ENCODE data around the gene FAM171A1.

DNA sequence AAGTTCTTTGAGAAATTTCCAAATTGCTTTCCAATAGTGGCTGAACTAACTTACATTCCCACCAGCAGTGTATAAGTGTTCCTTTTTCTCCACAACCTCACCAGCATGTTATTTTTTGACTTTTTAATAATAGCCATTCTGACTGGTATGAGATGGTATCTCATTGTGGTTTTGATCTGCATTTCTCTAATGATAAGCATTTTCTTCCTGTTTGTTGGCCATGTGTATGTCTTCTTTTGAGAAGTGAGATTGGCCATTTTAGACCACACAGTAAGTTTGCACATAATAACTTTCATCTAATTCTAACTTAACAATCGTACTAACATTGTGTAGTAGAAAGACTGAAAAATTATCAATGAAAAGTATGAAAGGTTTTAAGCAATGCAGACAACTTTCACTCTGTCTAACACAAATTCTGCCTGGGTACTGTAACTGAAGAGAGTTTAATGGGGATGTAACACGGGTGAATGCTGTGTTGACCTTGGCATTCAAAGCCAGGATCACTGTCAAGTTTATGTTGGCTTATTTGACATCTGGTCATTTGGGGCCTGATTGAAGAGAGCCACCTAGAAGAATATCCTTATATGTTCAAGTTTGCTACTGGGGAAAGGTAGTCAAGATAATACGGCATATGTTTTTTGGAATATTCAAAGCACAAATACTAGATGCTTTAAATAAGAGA, 50.4 kb downstream of the FAM171A1 start:
- TF ChIP-seq MAFF (IDR thresholded peaks at IDR 0.05; ENCODE audit: low read depth, low read length) = no peak
- TF ChIP-seq, protein P1, sequence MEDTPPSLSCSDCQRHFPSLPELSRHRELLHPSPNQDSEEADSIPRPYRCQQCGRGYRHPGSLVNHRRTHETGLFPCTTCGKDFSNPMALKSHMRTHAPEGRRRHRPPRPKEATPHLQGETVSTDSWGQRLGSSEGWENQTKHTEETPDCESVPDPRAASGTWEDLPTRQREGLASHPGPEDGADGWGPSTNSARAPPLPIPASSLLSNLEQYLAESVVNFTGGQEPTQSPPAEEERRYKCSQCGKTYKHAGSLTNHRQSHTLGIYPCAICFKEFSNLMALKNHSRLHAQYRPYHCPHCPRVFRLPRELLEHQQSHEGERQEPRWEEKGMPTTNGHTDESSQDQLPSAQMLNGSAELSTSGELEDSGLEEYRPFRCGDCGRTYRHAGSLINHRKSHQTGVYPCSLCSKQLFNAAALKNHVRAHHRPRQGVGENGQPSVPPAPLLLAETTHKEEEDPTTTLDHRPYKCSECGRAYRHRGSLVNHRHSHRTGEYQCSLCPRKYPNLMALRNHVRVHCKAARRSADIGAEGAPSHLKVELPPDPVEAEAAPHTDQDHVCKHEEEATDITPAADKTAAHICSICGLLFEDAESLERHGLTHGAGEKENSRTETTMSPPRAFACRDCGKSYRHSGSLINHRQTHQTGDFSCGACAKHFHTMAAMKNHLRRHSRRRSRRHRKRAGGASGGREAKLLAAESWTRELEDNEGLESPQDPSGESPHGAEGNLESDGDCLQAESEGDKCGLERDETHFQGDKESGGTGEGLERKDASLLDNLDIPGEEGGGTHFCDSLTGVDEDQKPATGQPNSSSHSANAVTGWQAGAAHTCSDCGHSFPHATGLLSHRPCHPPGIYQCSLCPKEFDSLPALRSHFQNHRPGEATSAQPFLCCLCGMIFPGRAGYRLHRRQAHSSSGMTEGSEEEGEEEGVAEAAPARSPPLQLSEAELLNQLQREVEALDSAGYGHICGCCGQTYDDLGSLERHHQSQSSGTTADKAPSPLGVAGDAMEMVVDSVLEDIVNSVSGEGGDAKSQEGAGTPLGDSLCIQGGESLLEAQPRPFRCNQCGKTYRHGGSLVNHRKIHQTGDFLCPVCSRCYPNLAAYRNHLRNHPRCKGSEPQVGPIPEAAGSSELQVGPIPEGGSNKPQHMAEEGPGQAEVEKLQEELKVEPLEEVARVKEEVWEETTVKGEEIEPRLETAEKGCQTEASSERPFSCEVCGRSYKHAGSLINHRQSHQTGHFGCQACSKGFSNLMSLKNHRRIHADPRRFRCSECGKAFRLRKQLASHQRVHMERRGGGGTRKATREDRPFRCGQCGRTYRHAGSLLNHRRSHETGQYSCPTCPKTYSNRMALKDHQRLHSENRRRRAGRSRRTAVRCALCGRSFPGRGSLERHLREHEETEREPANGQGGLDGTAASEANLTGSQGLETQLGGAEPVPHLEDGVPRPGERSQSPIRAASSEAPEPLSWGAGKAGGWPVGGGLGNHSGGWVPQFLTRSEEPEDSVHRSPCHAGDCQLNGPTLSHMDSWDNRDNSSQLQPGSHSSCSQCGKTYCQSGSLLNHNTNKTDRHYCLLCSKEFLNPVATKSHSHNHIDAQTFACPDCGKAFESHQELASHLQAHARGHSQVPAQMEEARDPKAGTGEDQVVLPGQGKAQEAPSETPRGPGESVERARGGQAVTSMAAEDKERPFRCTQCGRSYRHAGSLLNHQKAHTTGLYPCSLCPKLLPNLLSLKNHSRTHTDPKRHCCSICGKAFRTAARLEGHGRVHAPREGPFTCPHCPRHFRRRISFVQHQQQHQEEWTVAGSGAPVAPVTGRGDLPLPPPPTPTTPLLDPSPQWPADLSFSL (CRISPR knock-in tag; IDR thresholded peaks at IDR 0.05) = no peak
- TF ChIP-seq, protein P2, sequence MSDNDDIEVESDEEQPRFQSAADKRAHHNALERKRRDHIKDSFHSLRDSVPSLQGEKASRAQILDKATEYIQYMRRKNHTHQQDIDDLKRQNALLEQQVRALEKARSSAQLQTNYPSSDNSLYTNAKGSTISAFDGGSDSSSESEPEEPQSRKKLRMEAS (IDR thresholded peaks at IDR 0.05) = no peak
- TF ChIP-seq, protein P3, sequence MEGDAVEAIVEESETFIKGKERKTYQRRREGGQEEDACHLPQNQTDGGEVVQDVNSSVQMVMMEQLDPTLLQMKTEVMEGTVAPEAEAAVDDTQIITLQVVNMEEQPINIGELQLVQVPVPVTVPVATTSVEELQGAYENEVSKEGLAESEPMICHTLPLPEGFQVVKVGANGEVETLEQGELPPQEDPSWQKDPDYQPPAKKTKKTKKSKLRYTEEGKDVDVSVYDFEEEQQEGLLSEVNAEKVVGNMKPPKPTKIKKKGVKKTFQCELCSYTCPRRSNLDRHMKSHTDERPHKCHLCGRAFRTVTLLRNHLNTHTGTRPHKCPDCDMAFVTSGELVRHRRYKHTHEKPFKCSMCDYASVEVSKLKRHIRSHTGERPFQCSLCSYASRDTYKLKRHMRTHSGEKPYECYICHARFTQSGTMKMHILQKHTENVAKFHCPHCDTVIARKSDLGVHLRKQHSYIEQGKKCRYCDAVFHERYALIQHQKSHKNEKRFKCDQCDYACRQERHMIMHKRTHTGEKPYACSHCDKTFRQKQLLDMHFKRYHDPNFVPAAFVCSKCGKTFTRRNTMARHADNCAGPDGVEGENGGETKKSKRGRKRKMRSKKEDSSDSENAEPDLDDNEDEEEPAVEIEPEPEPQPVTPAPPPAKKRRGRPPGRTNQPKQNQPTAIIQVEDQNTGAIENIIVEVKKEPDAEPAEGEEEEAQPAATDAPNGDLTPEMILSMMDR (CRISPR knock-in tag; IDR thresholded peaks at IDR 0.05) = no peak
- TF ChIP-seq ADNP (CRISPR knock-in tag; IDR thresholded peaks at IDR 0.05) = no peak
- TF ChIP-seq ZNF251 (CRISPR knock-in tag; IDR thresholded peaks at IDR 0.05) = no peak
- TF ChIP-seq, protein P4, sequence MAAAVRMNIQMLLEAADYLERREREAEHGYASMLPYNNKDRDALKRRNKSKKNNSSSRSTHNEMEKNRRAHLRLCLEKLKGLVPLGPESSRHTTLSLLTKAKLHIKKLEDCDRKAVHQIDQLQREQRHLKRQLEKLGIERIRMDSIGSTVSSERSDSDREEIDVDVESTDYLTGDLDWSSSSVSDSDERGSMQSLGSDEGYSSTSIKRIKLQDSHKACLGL (CRISPR knock-in tag; IDR thresholded peaks at IDR 0.05) = no peak
- TF ChIP-seq ZSCAN31 (CRISPR knock-in tag; IDR thresholded peaks at IDR 0.05; ENCODE audit: low read depth) = no peak
- TF ChIP-seq MYC (CRISPR knock-in tag; IDR thresholded peaks at IDR 0.05; ENCODE audit: borderline replicate concordance) = no peak
